ENCODE measurements around the gene EIF4G3. TPM values are rescaled to one million over a fixed set of nuclear protein-coding genes. Genes with fewer than 3 reads are reported as not detected.

EIF4G3 gene
- total RNA-seq, 1 experiment from 2014 or later: 87.6 TPM

- Mint-ChIP-seq H3K36me3 (ENCODE audit: insufficient read depth, unreplicated experiment) (peaks cover 40% of the 10 kb centered on the region), H3K9me3 (ENCODE audit: unreplicated experiment) (no peaks in the 10 kb centered on the region), H3K27me3 (ENCODE audit: insufficient read depth, unreplicated experiment) (no peaks in the 10 kb centered on the region), H3K4me3 (ENCODE audit: unreplicated experiment) (no peak overlapping the region), H3K4me1 (ENCODE audit: insufficient read depth, unreplicated experiment) (peaks cover 5% of the 10 kb centered on the region), H3K27ac (ENCODE audit: low read depth, unreplicated experiment) (peak overlapping the region; percentile 22)
- TF ChIP-seq CTCF (IDR thresholded peaks at IDR 0.05; ENCODE audit: unreplicated experiment): no peak
- BruUV-seq (replicated peaks): no TSS peak
- ChIA-PET POLR2A (interaction anchor here (0.6 kb wide), 1 partner anchor 51 kb away, joined by 3 read pairs; no protein-coding TSS in a partner anchor), CTCF (interaction anchor here (0.6 to 1.2 kb wide), 2 partner anchors 17 to 89 kb away, joined by 3 read pairs; no protein-coding TSS in a partner anchor)
- intact Hi-C loops (cut with micrococcal nuclease): no loop called here
- no peak for DNase-seq (ENCODE audit: unreplicated experiment)
Measured at GRCh38 chr1:21106238-21106637, 70.5 kb downstream of the EIF4G3 start.

- Mint-ChIP-seq H3K36me3 (ENCODE audit: insufficient read depth, unreplicated experiment) (peaks cover 41% of the 10 kb centered on the region), H3K9me3 (ENCODE audit: unreplicated experiment) (no peaks in the 10 kb centered on the region), H3K4me1 (ENCODE audit: insufficient read depth, unreplicated experiment) (peaks cover 8% of the 10 kb centered on the region), H3K4me3 (ENCODE audit: unreplicated experiment) (no peak overlapping the region), H3K27me3 (ENCODE audit: insufficient read depth, unreplicated experiment) (no peaks in the 10 kb centered on the region), H3K27ac (ENCODE audit: low read depth, unreplicated experiment) (no peak overlapping the region)
- CTCF ChIA-PET: interaction anchor here (0.6 kb wide), 1 partner anchor 40 kb away, joined by 4 read pairs; no protein-coding TSS in a partner anchor
- intact Hi-C loops (cut with micrococcal nuclease): no loop called here
- TF ChIP-seq CTCF (IDR thresholded peaks at IDR 0.05; ENCODE audit: unreplicated experiment): no peak
- no peak for DNase-seq (ENCODE audit: unreplicated experiment)
- BruUV-seq (replicated peaks): no TSS peak
- POLR2A ChIA-PET: no interaction called here
Measured at GRCh38 chr1:21105807-21106206, 70.9 kb downstream of the EIF4G3 start.

GRCh38 chr1:21104683-21105082 lies 72.0 kb downstream of the EIF4G3 start:
- no peak overlapping the region for H3K4me3 Mint-ChIP-seq (ENCODE audit: unreplicated experiment)
- no peaks in the 10 kb centered on the region for H3K27me3 Mint-ChIP-seq (ENCODE audit: insufficient read depth, unreplicated experiment)
- H3K36me3 Mint-ChIP-seq (ENCODE audit: insufficient read depth, unreplicated experiment): peaks cover 39% of the 10 kb centered on the region
- H3K9me3 Mint-ChIP-seq (ENCODE audit: unreplicated experiment): no peaks in the 10 kb centered on the region
- TF ChIP-seq CTCF (IDR thresholded peaks at IDR 0.05; ENCODE audit: unreplicated experiment): no peak
- ChIA-PET CTCF (interaction anchor here (0.7 kb wide), 1 partner anchor 353 kb away, joined by 4 read pairs; no protein-coding TSS in a partner anchor), POLR2A (no interaction called here)
- intact Hi-C loops (cut with micrococcal nuclease): no loop called here
- BruUV-seq (replicated peaks): no TSS peak
- peaks cover 12% of the 10 kb centered on the region for H3K4me1 Mint-ChIP-seq (ENCODE audit: insufficient read depth, unreplicated experiment)
- no peak for DNase-seq (ENCODE audit: unreplicated experiment)
- no peak overlapping the region for H3K27ac Mint-ChIP-seq (ENCODE audit: low read depth, unreplicated experiment)

GRCh38 chr1:21100481-21100921 lies 76.2 kb downstream of the EIF4G3 start:
- H3K4me1 Mint-ChIP-seq (ENCODE audit: insufficient read depth, unreplicated experiment): peaks cover 17% of the 10 kb centered on the region
- POLR2A ChIA-PET: no interaction called here
- H3K27me3 Mint-ChIP-seq (ENCODE audit: insufficient read depth, unreplicated experiment): no peaks in the 10 kb centered on the region
- DNase-seq (ENCODE audit: unreplicated experiment): peak; percentile 52
- CTCF ChIA-PET: no interaction called here
- intact Hi-C loops (cut with micrococcal nuclease): no loop called here
- TF ChIP-seq CTCF (IDR thresholded peaks at IDR 0.05; ENCODE audit: unreplicated experiment): no peak
- H3K27ac Mint-ChIP-seq (ENCODE audit: low read depth, unreplicated experiment): no peak overlapping the region
- no peak overlapping the region for H3K4me3 Mint-ChIP-seq (ENCODE audit: unreplicated experiment)
- peaks cover 34% of the 10 kb centered on the region for H3K36me3 Mint-ChIP-seq (ENCODE audit: insufficient read depth, unreplicated experiment)
- no TSS peak for BruUV-seq (replicated peaks)
- H3K9me3 Mint-ChIP-seq (ENCODE audit: unreplicated experiment): no peaks in the 10 kb centered on the region

Measured in MCF 10A (cell line).